ENCODE measurements around the gene SLC35F4. TPM values are rescaled to one million over a fixed set of nuclear protein-coding genes. Genes with fewer than 3 reads are reported as not detected.

SLC35F4 gene
- total and polyA plus RNA-seq, 12 donors, result not detected

DNA sequence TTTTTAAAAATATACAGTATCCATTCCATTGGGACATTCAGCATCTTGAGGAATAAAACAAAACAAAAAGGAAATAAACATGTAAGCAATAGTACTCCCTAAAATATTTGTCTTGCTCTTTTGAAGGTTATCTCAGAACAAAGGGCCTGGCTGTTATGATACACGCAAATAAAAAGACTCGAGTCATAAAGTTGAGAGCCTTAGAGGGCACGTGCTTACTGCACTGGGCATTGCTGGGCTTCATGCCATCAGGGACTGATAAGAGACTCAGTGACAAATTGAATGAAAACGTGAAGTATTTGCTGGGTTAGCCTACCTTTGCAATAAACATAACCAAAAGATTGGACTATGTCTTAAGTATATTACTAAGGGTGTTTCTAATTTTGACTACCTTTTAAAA lies 118.9 kb downstream of the SLC35F4 start:
- intact Hi-C loops (cut with DNase I), result no loop called here
- DNase-seq (no peak), ATAC-seq (peak in 2 of 8 donors; percentile 39 to 81)
- H3K36me3 ChIP-seq, result no peaks in the 10 kb centered on the region
- no peaks in the 10 kb centered on the region for H3K27me3 ChIP-seq
- peaks cover 0 to 16% (median 0%) of the 10 kb centered on the region in 11 donors for H3K9me3 ChIP-seq
- H3K4me3 ChIP-seq, result no peak overlapping the region
- no peak overlapping the region for H3K27ac ChIP-seq
- TF ChIP-seq, protein P1, sequence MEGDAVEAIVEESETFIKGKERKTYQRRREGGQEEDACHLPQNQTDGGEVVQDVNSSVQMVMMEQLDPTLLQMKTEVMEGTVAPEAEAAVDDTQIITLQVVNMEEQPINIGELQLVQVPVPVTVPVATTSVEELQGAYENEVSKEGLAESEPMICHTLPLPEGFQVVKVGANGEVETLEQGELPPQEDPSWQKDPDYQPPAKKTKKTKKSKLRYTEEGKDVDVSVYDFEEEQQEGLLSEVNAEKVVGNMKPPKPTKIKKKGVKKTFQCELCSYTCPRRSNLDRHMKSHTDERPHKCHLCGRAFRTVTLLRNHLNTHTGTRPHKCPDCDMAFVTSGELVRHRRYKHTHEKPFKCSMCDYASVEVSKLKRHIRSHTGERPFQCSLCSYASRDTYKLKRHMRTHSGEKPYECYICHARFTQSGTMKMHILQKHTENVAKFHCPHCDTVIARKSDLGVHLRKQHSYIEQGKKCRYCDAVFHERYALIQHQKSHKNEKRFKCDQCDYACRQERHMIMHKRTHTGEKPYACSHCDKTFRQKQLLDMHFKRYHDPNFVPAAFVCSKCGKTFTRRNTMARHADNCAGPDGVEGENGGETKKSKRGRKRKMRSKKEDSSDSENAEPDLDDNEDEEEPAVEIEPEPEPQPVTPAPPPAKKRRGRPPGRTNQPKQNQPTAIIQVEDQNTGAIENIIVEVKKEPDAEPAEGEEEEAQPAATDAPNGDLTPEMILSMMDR (IDR thresholded peaks at IDR 0.05), result no peak
- 26 to 43% methylated on average over 4 of the region's 4 CpGs for WGBS, 2 donors
- H3K4me1 ChIP-seq, result peaks cover 0 to 11% (median 0%) of the 10 kb centered on the region in 9 donors

DNA sequence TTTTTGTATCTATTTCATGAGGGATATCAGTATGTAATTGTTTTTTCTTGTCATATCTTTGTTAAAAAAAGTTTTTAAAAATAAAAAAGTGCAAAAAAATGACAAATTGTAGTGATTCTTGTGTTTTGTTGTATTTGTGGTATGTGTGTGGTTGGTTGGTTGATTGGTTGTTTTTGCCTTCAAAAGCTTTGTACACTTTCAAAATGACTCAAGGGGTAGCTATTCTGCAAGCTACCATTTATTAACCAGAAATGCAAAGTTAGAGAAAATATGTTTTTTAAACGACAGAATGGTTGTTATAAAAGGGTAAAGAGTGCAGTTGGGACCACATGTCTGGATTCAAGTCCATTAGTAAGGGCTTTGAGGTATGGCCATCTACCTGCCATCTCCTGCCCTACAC lies 119.3 kb downstream of the SLC35F4 start:
- Histone ChIP-seq H3K4me1 (peaks cover 0 to 11% (median 0%) of the 10 kb centered on the region in 9 donors), H3K4me3 (no peak overlapping the region), H3K9me3 (peaks cover 0 to 16% (median 0%) of the 10 kb centered on the region in 11 donors), H3K36me3 (no peaks in the 10 kb centered on the region), H3K27ac (no peak overlapping the region), H3K27me3 (no peaks in the 10 kb centered on the region)
- intact Hi-C loops (cut with DNase I), result no loop called here
- TF ChIP-seq, protein P1 (IDR thresholded peaks at IDR 0.05), result no peak
- DNase-seq (no peak), ATAC-seq (no peak)
- 41 to 46% methylated on average over 1 of the region's 1 CpG for WGBS, 2 donors

DNA sequence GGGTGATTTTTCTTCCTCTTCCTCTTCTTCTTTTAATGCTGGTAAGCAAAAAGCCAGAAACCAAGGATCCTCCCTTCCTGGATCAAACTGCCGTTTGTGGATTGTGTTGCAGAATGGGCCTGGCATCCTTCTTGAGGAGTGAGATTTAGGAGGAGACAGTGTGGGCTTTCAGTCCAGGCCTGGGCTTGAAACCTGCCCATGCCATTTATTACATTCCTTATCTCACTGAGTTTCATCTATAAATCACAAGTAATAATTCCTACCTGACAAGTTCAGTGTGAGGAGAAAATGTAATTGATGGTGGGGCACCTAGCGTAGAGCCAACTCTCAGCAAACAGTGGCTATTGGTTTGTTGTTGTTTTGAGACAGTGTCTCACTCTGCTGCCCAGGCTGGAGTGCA lies 126.4 kb downstream of the SLC35F4 start:
- no peak for DNase-seq
- Histone ChIP-seq H3K4me1 (no peaks in the 10 kb centered on the region), H3K36me3 (no peaks in the 10 kb centered on the region), H3K4me3 (no peak overlapping the region), H3K27ac (no peak overlapping the region), H3K27me3 (peaks cover 0 to 9% (median 0%) of the 10 kb centered on the region in 7 donors), H3K9me3 (peaks cover 0 to 13% (median 0%) of the 10 kb centered on the region in 11 donors)
- WGBS, 2 donors, result 61 to 70% methylated on average over 2 of the region's 2 CpGs
- intact Hi-C loops (cut with DNase I), result no loop called here
- TF ChIP-seq, protein P1 (IDR thresholded peaks at IDR 0.05), result no peak
- no peak for ATAC-seq

DNA sequence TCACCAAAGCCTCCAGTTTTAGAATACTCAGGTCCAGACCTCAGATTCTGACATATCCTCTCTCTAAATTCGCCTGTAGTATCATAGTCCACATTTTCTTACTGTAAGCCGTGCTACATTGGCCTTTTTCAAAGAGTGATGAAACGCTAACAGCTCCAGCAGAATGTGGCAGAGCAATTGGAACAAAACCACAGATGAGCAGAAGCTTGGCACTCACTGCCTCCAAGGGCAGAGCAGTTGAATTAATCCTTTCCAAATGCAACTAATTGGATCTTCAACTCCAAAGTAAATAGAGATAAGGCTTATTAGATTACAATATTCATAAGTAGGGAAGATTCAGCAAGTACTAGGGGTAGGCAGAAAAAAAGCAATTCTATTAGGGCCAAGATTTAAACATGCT lies 128.3 kb downstream of the SLC35F4 start:
- ATAC-seq (no peak), DNase-seq (no peak)
- intact Hi-C loops (cut with DNase I), result no loop called here
- TF ChIP-seq, protein P1 (IDR thresholded peaks at IDR 0.05), result no peak
- Histone ChIP-seq H3K27ac (no peak overlapping the region), H3K4me1 (no peaks in the 10 kb centered on the region), H3K9me3 (peaks cover 0 to 5% (median 0%) of the 10 kb centered on the region in 11 donors), H3K4me3 (no peak overlapping the region), H3K36me3 (no peaks in the 10 kb centered on the region), H3K27me3 (peaks cover 0 to 9% (median 0%) of the 10 kb centered on the region in 7 donors)
- WGBS, 2 donors, result 58 to 72% methylated on average over 3 of the region's 3 CpGs

All from heart right ventricle (tissue), 16 donors.